Kidney (tissue), 14 donors: ENCODE measurements around the gene HOXC9. TPM values are rescaled to one million over a fixed set of nuclear protein-coding genes. Genes with fewer than 3 reads are reported as not detected.
A peak's percentile ranks its signal among the peaks of the same experiment; 100 is the strongest.

Experiments
- DNase-seq, 5 donors: peaks; one replicate each; pipeline ENCODE4 v3.0.0-alpha.2; 2013 to 2020
- FAIRE-seq: peaks from 2 replicates; lab custom pipeline; 2012; peaks lifted over from hg19 to GRCh38; lab: Jason Lieb, UNC
- H3K27ac ChIP-seq, 2 donors: one replicate each; pipeline ENCODE4 v1.7.0; 2013; ENCODE audit warnings: low read depth in 2 of 2, low read length in 2 of 2, inconsistent platforms in 1 of 2
- H3K27me3 ChIP-seq: one replicate; pipeline ENCODE4 v1.7.1; 2013; ENCODE audit warnings: low read length, inconsistent platforms; ENCODE audit not compliant: control insufficient read depth, insufficient read depth
- H3K36me3 ChIP-seq, 3 donors: one replicate each; pipeline versions ENCODE4 v1.7.0 to v1.7.1; 2013; ENCODE audit warnings: low read length in 3 of 3, control low read depth in 1 of 3, inconsistent platforms in 1 of 3; ENCODE audit not compliant: insufficient read depth in 3 of 3, control insufficient read depth in 2 of 3
- H3K4me1 ChIP-seq, 3 donors: one replicate each; pipeline versions ENCODE4 v1.7.0 to v1.7.1; 2013; ENCODE audit warnings: low read length in 3 of 3, inconsistent platforms in 1 of 3, low read depth in 1 of 3; ENCODE audit not compliant: control insufficient read depth in 2 of 3, insufficient read depth in 2 of 3
- H3K4me3 ChIP-seq, 3 donors: one replicate each; pipeline versions ENCODE4 v1.7.0 to v1.8.1; 2013; ENCODE audit warnings: low read length in 3 of 3, control low read depth in 1 of 3, inconsistent platforms in 1 of 3
- H3K9ac ChIP-seq, 3 donors: one replicate each; pipeline versions ENCODE4 v1.7.0 to v1.7.1; 2013; ENCODE audit warnings: low read length in 3 of 3, control low read depth in 1 of 3, inconsistent platforms in 1 of 3
- H3K9me3 ChIP-seq, 3 donors: one replicate each; pipeline versions ENCODE4 v1.7.0 to v1.7.1; 2013; ENCODE audit warnings: low read length in 3 of 3, control low read depth in 1 of 3, inconsistent platforms in 1 of 3; ENCODE audit not compliant: control insufficient read depth in 2 of 3, insufficient read depth in 1 of 3
- CTCF ChIP-seq: IDR thresholded peaks from 3 replicates; pipeline ENCODE4 v1.5.1; 2012; ENCODE audit warnings: mild to moderate bottlenecking, moderate library complexity, borderline replicate concordance; ENCODE audit not compliant: insufficient read depth; ENCODE audit errors: extremely low read depth
- intact Hi-C: fragments of 100-400 bp; cut with DNase I; formaldehyde crosslinking; loops from one replicate; pipeline ENCODE4 v1.11.1; 2022
- polyA plus RNA-seq: library from polyadenylated mRNA; stranded (reverse); fragments of 350-450 nt; fragmentation: Illumina TruSeq; extraction: RNeasy Lipid Tissue Mini Kit (QIAGEN cat#74804); gene quantifications from one replicate; pipeline ENCODE4 v1.2.3, GENCODE V29; 2014; ENCODE audit warnings: low read depth, low replicate concordance; ENCODE audit not compliant: insufficient read depth
- total RNA-seq: library from RNA; stranded (reverse); fragmentation: NEBNext Ultra II Directional; extraction: Animal tissue kit (Norgen Biotek cat#: 25700); gene quantifications from one replicate; pipeline ENCODE4 v1.2.1, GENCODE V29; 2021
- donor health status: control.
- donor health status: control.
- donor health status: control.
- donor health status: control.
- donor health status: control.
- donor health status: DM: yes; HTN: yes; CAD: no.
- donor health status: Normal renal cell carcinoma (clear cell type).

Gene HOXC9
- total and polyA plus RNA-seq, 2 donors from 2014 or later, result 11.7 to 16.5 TPM

DNA sequence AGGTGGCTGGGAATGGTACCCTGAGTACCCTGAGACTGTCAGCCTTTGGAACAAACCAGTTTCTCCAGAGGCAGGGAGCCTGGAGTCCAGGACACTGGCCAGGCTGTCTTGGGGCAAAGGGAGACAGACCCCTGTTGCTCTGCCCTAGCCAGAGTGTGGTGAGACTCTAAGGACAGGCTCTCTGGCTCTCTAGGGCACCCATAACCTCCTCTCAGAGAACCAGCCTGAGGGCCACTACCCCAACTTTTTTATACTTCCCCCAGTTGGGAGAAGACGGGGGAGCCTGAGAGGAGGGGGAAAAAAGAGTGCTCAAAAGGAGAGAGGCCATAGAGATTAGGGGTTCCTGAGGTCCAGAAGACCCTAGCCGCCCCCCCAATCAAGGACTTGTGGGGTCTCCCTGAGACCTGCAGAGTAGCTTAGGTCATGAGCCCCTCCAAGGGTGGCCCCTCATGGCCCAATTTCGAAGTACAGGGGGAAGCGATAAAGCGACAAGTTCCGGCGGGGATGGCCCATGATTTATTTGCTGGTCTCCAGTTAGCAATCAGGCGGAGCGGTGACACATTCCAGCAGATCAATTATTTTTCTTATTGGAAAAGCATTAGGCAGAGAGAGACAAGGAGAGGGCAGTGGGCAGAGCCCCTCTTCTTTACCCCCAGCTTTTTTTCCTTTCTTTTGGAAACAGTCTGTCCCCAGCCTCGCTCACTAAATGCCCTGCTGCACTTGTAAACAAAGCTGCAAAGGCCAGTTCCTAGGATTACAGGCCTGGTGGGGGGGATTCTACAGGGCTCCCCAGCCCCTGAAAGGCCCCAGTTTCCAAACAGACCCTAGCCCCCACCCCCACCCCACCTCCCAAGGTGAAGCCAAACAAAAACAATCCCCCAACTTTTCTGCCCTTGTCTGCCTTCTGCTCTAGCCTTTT is 10.4 kb downstream of the HOXC9 start:
- peaks cover 4 to 35% (median 19%) of the 10 kb centered on the region in 3 donors for H3K4me1 ChIP-seq
- no peak for FAIRE-seq
- peak overlapping the region; percentile 26 to 61 for H3K27ac ChIP-seq
- H3K9ac ChIP-seq, result peak overlapping the region in 1 of 3 donors; percentile 43
- H3K9me3 ChIP-seq, result no peaks in the 10 kb centered on the region
- H3K4me3 ChIP-seq, result peak overlapping the region; percentile 14 to 59 (median 31)
- TF ChIP-seq CTCF, result no peak
- H3K36me3 ChIP-seq, result no peaks in the 10 kb centered on the region
- intact Hi-C loops, result loop anchor here (5.0 kb wide), 1 partner anchor 187 kb away; no protein-coding TSS in a partner anchor
- peaks cover 4% of the 10 kb centered on the region for H3K27me3 ChIP-seq
- DNase-seq, result peak in 2 of 5 donors; percentile 59 to 76

GRCh38 chr12:54010972-54011664 is 11.2 kb downstream of the HOXC9 start:
- Histone ChIP-seq H3K9ac (peak overlapping the region in 1 of 3 donors; percentile 37), H3K9me3 (no peaks in the 10 kb centered on the region), H3K27ac (peak overlapping the region; percentile 26 to 61), H3K27me3 (peaks cover 4% of the 10 kb centered on the region), H3K4me1 (peaks cover 4 to 29% (median 15%) of the 10 kb centered on the region in 3 donors), H3K4me3 (peak overlapping the region; percentile 11 to 31 (median 14)), H3K36me3 (no peaks in the 10 kb centered on the region)
- intact Hi-C loops, result loop anchor here (5.0 kb wide), 1 partner anchor 186 kb away; no protein-coding TSS in a partner anchor
- TF ChIP-seq CTCF, result no peak
- DNase-seq (peak; percentile 30 to 91 (median 85)), FAIRE-seq (no peak)

- FAIRE-seq (no peak), DNase-seq (no peak)
- intact Hi-C loops, result loop anchor here (5.0 kb wide), 1 partner anchor 185 kb away; no protein-coding TSS in a partner anchor
- peak overlapping the region; percentile 26 to 61 for H3K27ac ChIP-seq
- peaks cover 4 to 27% (median 15%) of the 10 kb centered on the region in 3 donors for H3K4me1 ChIP-seq
- no peaks in the 10 kb centered on the region for H3K9me3 ChIP-seq
- no peak for TF ChIP-seq CTCF
- H3K9ac ChIP-seq, result peak overlapping the region in 1 of 3 donors; percentile 37
- H3K36me3 ChIP-seq, result no peaks in the 10 kb centered on the region
- H3K4me3 ChIP-seq, result peak overlapping the region in 1 of 3 donors; percentile 11
- H3K27me3 ChIP-seq, result peaks cover 4% of the 10 kb centered on the region
These were observed 11.9 kb downstream of the HOXC9 start for GRCh38 chr12:54011665-54012532.
